ACC112 (cell line): ENCODE measurements around the gene MED25.
"Not testable (repeated sequence)": the region's sequence is repeated elsewhere in the genome, so short reads cannot be mapped to it uniquely, and the experiment has no call there.

ENCODE experiments used
- H2AFZ ChIP-seq: fragments of 200-600 bp; sonication (generic); one replicate; pipeline ENCODE4 v1.6.0; 2017; ENCODE audit warnings: antibody characterized with exemption, low read length; ENCODE audit not compliant: unreplicated experiment
- H3K27ac ChIP-seq: fragments of 200-600 bp; sonication (generic); 2 replicates; pipeline ENCODE4 v1.5.1; 2014; ENCODE audit warnings: low read depth, mild to moderate bottlenecking, antibody characterized with exemption, low read length, moderate library complexity
- H3K27me3 ChIP-seq: fragments of 200-600 bp; sonication (generic); 2 replicates; pipeline ENCODE4 v1.6.1; 2014; ENCODE audit warnings: mild to moderate bottlenecking, antibody characterized with exemption, low read length, moderate library complexity, mixed read lengths; ENCODE audit not compliant: insufficient read depth
- H3K36me3 ChIP-seq: fragments of 200-600 bp; sonication (generic); 2 replicates; pipeline ENCODE4 v1.6.1; 2016; ENCODE audit warnings: mild to moderate bottlenecking, antibody characterized with exemption, low read length, moderate library complexity, mixed read lengths; ENCODE audit not compliant: insufficient read depth
- H3K4me1 ChIP-seq: fragments of 200-600 bp; sonication (generic); one replicate; pipeline ENCODE4 v1.6.1; 2016; ENCODE audit warnings: low read length, mixed read lengths; ENCODE audit not compliant: insufficient read depth, unreplicated experiment, control insufficient read depth
- H3K4me3 ChIP-seq: fragments of 200-600 bp; sonication (generic); 2 replicates; pipeline ENCODE4 v1.5.1; 2014; ENCODE audit warnings: mild to moderate bottlenecking, low read depth, low read length
- H3K79me2 ChIP-seq: fragments of 200-600 bp; sonication (generic); one replicate; pipeline ENCODE4 v1.6.0; 2016; ENCODE audit warnings: low read length; ENCODE audit not compliant: control insufficient read depth, unreplicated experiment, insufficient read depth

Gene MED25

GRCh38 chr19:49816590-49816989, 1.5 kb upstream of the MED25 start:
- Histone ChIP-seq H3K27me3 (no peaks in the 10 kb centered on the region), H2AFZ (no peak overlapping the region), H3K27ac (peak overlapping the region; percentile 93), H3K4me1 (peaks cover 16% of the 10 kb centered on the region), H3K36me3 (no peaks in the 10 kb centered on the region), H3K79me2 (peaks cover 25% of the 10 kb centered on the region), H3K4me3 (peak overlapping the region; percentile 90; the same call in 1 of the 2 replicates)

GRCh38 chr19:49818649-49819370, 721 bp downstream of the MED25 start:
- Histone ChIP-seq H3K4me3 (peak overlapping the region; percentile 90), H3K79me2 (peaks cover 32% of the 10 kb centered on the region), H3K27ac (peak overlapping the region; percentile 93), H3K36me3 (no peaks in the 10 kb centered on the region), H3K27me3 (no peaks in the 10 kb centered on the region), H2AFZ (peak overlapping the region; percentile 20), H3K4me1 (peaks cover 12% of the 10 kb centered on the region)

- not testable (repeated sequence) for H3K4me1 ChIP-seq, H2AFZ ChIP-seq, H3K27me3 ChIP-seq, H3K36me3 ChIP-seq, H3K27ac ChIP-seq
- peaks cover 34% of the 10 kb centered on the region for H3K79me2 ChIP-seq
- H3K4me3 ChIP-seq, result peak overlapping the region; percentile 90
These were observed 1.5 kb downstream of the MED25 start for GRCh38 chr19:49819452-49820115.

GRCh38 chr19:49820125-49820524, 2.0 kb downstream of the MED25 start:
- no peaks in the 10 kb centered on the region for H3K36me3 ChIP-seq
- peaks cover 5% of the 10 kb centered on the region for H3K4me1 ChIP-seq
- H3K79me2 ChIP-seq, result peaks cover 34% of the 10 kb centered on the region
- no peak overlapping the region for H3K4me3 ChIP-seq
- no peak overlapping the region for H2AFZ ChIP-seq
- no peak overlapping the region for H3K27ac ChIP-seq
- H3K27me3 ChIP-seq, result no peaks in the 10 kb centered on the region

- H3K79me2 ChIP-seq, result peaks cover 31% of the 10 kb centered on the region
- H2AFZ ChIP-seq, result no peak overlapping the region
- H3K4me3 ChIP-seq, result no peak overlapping the region
- H3K4me1 ChIP-seq, result peaks cover 5% of the 10 kb centered on the region
- no peak overlapping the region for H3K27ac ChIP-seq
- H3K27me3 ChIP-seq, result no peaks in the 10 kb centered on the region
- H3K36me3 ChIP-seq, result no peaks in the 10 kb centered on the region
These were observed 5.4 kb downstream of the MED25 start for GRCh38 chr19:49823472-49823871.

- Histone ChIP-seq H3K27me3 (no peaks in the 10 kb centered on the region), H3K4me3 (no peak overlapping the region), H2AFZ (no peak overlapping the region), H3K27ac (no peak overlapping the region), H3K79me2 (peaks cover 19% of the 10 kb centered on the region), H3K36me3 (no peaks in the 10 kb centered on the region), H3K4me1 (no peaks in the 10 kb centered on the region)
These were observed 6.6 kb downstream of the MED25 start for GRCh38 chr19:49824662-49825061.

- H3K79me2 ChIP-seq, result peaks cover 9% of the 10 kb centered on the region
- H3K4me3 ChIP-seq, result no peak overlapping the region
- H2AFZ ChIP-seq, result no peak overlapping the region
- no peak overlapping the region for H3K27ac ChIP-seq
- H3K4me1 ChIP-seq, result no peaks in the 10 kb centered on the region
- H3K36me3 ChIP-seq, result no peaks in the 10 kb centered on the region
- no peaks in the 10 kb centered on the region for H3K27me3 ChIP-seq
These were observed 8.9 kb downstream of the MED25 start for GRCh38 chr19:49827034-49827433.

- no peaks in the 10 kb centered on the region for H3K36me3 ChIP-seq
- no peaks in the 10 kb centered on the region for H3K79me2 ChIP-seq
- no peaks in the 10 kb centered on the region for H3K27me3 ChIP-seq
- no peak overlapping the region for H2AFZ ChIP-seq
- H3K4me1 ChIP-seq, result no peaks in the 10 kb centered on the region
- H3K4me3 ChIP-seq, result no peak overlapping the region
- no peak overlapping the region for H3K27ac ChIP-seq
These were observed 11.1 kb downstream of the MED25 start for GRCh38 chr19:49829200-49829599.

- Histone ChIP-seq H3K4me3 (no peak overlapping the region), H3K27me3 (no peaks in the 10 kb centered on the region), H3K36me3 (no peaks in the 10 kb centered on the region), H2AFZ (no peak overlapping the region), H3K79me2 (no peaks in the 10 kb centered on the region), H3K4me1 (no peaks in the 10 kb centered on the region), H3K27ac (no peak overlapping the region)
These were observed 11.6 kb downstream of the MED25 start for GRCh38 chr19:49829721-49830120.

- Histone ChIP-seq H3K27ac (no peak overlapping the region), H2AFZ (no peak overlapping the region), H3K27me3 (no peaks in the 10 kb centered on the region), H3K36me3 (no peaks in the 10 kb centered on the region), H3K4me3 (no peak overlapping the region), H3K4me1 (no peaks in the 10 kb centered on the region), H3K79me2 (no peaks in the 10 kb centered on the region)
These were observed 12.7 kb downstream of the MED25 start for GRCh38 chr19:49830766-49831165.

GRCh38 chr19:49831592-49831991, 13.5 kb downstream of the MED25 start:
- no peaks in the 10 kb centered on the region for H3K79me2 ChIP-seq
- H3K27ac ChIP-seq, result no peak overlapping the region
- H2AFZ ChIP-seq, result no peak overlapping the region
- no peaks in the 10 kb centered on the region for H3K4me1 ChIP-seq
- no peaks in the 10 kb centered on the region for H3K27me3 ChIP-seq
- H3K4me3 ChIP-seq, result no peak overlapping the region
- no peaks in the 10 kb centered on the region for H3K36me3 ChIP-seq
